Sigmoid colon (tissue), 4 donors: ENCODE results near the gene PTER.

Experiments used
- EP300 ChIP-seq, 4 donors: sonication (generic); formaldehyde crosslinking; IDR thresholded peaks; one replicate each; pipeline ENCODE4 v1.6.1; 2017; ENCODE audit warnings: antibody characterized with exemption in 4 of 4
- POLR2A ChIP-seq, 2 donors: fragments of 450-650 bp; IDR thresholded peaks; one replicate each; pipeline ENCODE4 v1.6.1; 2016; ENCODE audit warnings: antibody characterized with exemption in 2 of 2, mild to moderate bottlenecking in 2 of 2, moderate library complexity in 2 of 2
- POLR2AphosphoS5 ChIP-seq, 4 donors: sonication (generic); formaldehyde crosslinking; IDR thresholded peaks; one replicate each; pipeline ENCODE4 v1.6.1; 2017; ENCODE audit warnings: antibody characterized with exemption in 4 of 4
- TF ChIP-seq, protein P1 (sequence below), 4 experiments: fragments of 450-650 bp in 3 of 4; fragments of 200-600 bp in 1 of 4; IDR thresholded peaks; one replicate each; pipeline ENCODE4 v1.5.1; 2016 to 2019; ENCODE audit warnings: antibody characterized with exemption in 4 of 4, mild to moderate bottlenecking in 3 of 4, moderate library complexity in 2 of 4

DNA sequence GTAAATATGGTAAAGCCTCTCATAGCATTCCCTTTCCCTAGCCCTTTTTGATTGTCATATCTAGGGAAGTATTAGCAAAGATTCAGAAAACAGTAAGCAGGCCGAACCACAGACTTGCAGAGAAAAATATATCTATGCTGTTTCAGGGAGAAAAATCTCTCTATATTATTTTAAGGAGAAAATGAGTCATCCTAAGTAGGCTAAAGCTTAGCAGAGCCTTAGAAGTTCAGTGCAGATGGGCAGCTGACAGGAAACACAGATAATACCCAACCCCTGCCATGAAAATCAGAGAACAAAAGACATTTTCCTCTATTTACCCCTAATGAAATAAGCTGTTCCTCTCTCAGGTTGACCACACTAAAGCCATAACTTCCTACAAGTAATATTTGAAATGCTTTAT lies 68.4 kb downstream of the PTER start:
- TF ChIP-seq POLR2AphosphoS5 (IDR thresholded peaks at IDR 0.05) (no peak), EP300 (IDR thresholded peaks at IDR 0.05) (no peak), POLR2A (IDR thresholded peaks at IDR 0.05) (no peak)
- TF ChIP-seq, protein P1, sequence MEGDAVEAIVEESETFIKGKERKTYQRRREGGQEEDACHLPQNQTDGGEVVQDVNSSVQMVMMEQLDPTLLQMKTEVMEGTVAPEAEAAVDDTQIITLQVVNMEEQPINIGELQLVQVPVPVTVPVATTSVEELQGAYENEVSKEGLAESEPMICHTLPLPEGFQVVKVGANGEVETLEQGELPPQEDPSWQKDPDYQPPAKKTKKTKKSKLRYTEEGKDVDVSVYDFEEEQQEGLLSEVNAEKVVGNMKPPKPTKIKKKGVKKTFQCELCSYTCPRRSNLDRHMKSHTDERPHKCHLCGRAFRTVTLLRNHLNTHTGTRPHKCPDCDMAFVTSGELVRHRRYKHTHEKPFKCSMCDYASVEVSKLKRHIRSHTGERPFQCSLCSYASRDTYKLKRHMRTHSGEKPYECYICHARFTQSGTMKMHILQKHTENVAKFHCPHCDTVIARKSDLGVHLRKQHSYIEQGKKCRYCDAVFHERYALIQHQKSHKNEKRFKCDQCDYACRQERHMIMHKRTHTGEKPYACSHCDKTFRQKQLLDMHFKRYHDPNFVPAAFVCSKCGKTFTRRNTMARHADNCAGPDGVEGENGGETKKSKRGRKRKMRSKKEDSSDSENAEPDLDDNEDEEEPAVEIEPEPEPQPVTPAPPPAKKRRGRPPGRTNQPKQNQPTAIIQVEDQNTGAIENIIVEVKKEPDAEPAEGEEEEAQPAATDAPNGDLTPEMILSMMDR (IDR thresholded peaks at IDR 0.05), result no peak
